Measurements from ENCODE around the gene MRM2. TPM values are rescaled to one million over a fixed set of nuclear protein-coding genes. Genes with fewer than 3 reads are reported as not detected.

Gene MRM2
- total RNA-seq, 6 experiments from 2014 or later = 9.5 to 14.6 (median 11.5) TPM

DNA sequence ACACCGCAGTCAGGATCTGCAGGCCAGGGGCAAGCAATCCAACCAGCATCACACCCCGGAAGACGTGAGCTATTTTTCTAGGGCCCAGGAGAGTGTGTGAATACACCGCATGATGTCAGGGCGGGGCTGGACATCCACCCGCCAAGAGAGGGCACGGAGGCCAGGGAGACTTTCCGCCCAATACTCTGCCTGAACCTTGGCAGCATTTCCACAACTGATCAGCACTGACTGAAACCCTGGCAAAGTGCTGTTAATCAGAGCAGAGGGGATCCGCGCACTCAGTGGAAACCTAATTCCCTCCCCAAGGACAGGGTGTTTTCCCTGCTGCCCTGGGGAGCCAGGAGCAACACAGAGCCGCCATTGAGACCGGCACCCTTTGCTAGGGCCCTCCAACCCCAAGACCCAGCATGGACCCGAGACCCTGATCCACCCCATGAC, 17.5 kb downstream of the MRM2 start:
- intact Hi-C loops (cut with DNase I) = no loop called here
- Histone ChIP-seq H3K4me3 (no peak overlapping the region), H3K27me3 (no peaks in the 10 kb centered on the region), H3K4me1 (no peaks in the 10 kb centered on the region), H3K27ac (no peak overlapping the region), H3K9me3 (no peaks in the 10 kb centered on the region), H3K36me3 (peaks cover 0 to 16% (median 0%) of the 10 kb centered on the region in 4 donors)
- TF ChIP-seq CTCF (IDR thresholded peaks at IDR 0.05) (no peak), POLR2A (IDR thresholded peaks at IDR 0.05) (no peak)
- DNase-seq (no peak), ATAC-seq (no peak)
- WGBS (ENCODE audit: insufficient coverage, low coverage, low lambda C conversion rate, missing lambda C conversion rate) = no CpG with 5 or more reads among the region's 13 CpGs

DNA sequence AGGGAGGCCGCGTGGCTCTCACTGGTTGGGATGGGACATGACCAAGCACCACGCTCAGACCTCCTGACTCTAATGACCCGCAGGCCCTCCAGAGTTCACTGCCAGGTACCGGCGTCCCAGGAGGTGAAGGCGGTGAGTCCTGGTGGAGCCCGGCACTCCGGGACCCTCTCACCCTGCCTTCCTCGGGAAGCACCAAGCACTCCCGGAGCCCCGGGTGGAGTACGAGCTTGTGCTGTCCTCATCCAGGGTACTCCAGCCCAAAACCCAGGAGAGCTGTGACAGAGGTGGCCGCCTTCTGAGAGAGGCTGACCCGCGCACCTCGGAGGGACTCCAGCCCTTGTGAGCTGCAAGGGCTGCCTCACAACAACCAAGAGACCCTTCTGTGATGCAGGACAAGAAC, 18.7 kb downstream of the MRM2 start:
- intact Hi-C loops (cut with DNase I) = no loop called here
- H3K36me3 ChIP-seq = peaks cover 0 to 12% (median 0%) of the 10 kb centered on the region in 4 donors
- H3K27ac ChIP-seq = no peak overlapping the region
- no peak for ATAC-seq
- no peaks in the 10 kb centered on the region for H3K9me3 ChIP-seq
- no peak overlapping the region for H3K4me3 ChIP-seq
- no peak for TF ChIP-seq POLR2A (IDR thresholded peaks at IDR 0.05)
- no peak for TF ChIP-seq CTCF (IDR thresholded peaks at IDR 0.05)
- H3K27me3 ChIP-seq = no peaks in the 10 kb centered on the region
- no peaks in the 10 kb centered on the region for H3K4me1 ChIP-seq
- no CpG with 5 or more reads among the region's 17 CpGs for WGBS (ENCODE audit: insufficient coverage, low coverage, low lambda C conversion rate, missing lambda C conversion rate)
- DNase-seq = no peak

DNA sequence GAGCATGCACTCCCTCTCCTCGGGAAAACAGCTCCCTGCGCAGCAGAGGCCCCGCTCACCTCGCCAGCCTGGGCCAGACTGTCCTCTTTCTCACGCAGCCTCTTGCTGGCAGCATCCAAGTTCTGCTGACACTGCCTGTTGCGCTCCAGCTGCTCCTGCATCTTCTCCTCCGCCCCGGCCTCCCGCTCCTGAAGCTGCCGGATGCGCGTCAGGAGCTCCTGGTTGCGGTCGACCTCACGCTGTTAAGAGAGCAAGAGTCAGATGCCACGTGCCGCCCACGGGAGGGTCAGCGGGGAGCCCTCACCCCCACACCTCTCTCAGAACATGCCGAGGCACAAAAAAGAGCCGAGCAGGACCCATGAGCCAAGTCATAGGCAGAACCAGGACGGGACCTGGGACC, 19.5 kb downstream of the MRM2 start:
- Histone ChIP-seq H3K4me1 (no peaks in the 10 kb centered on the region), H3K27me3 (no peaks in the 10 kb centered on the region), H3K4me3 (no peak overlapping the region), H3K9me3 (no peaks in the 10 kb centered on the region), H3K36me3 (peaks cover 0 to 15% (median 0%) of the 10 kb centered on the region in 4 donors), H3K27ac (no peak overlapping the region)
- WGBS (ENCODE audit: insufficient coverage, low coverage, low lambda C conversion rate, missing lambda C conversion rate) = 94% methylated on average over 10 of the region's 22 CpGs
- no peak for DNase-seq
- TF ChIP-seq POLR2A (IDR thresholded peaks at IDR 0.05) = no peak
- intact Hi-C loops (cut with DNase I) = no loop called here
- no peak for ATAC-seq

DNA sequence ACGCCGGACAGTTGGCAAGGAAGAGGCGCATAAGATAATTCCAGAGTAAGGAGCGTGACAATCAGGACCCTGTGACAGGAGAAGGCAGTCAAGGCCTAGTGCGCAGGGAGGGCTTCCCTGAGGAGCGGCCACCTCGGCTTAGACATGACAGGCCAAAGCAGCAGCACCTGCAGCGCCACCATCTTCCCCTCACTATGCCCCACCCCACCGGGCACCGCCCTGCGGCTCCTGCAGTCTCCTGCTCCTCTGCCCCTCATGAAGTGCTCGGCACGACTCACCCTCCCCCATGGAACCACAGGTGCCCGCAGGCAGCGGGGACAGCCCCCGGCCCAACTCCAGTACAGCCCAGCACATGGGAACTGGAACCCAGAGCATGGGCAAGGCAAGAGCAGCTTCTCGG, 21.1 kb downstream of the MRM2 start:
- no peak overlapping the region for H3K4me3 ChIP-seq
- no peak for DNase-seq
- peaks cover 0 to 23% (median 0%) of the 10 kb centered on the region in 4 donors for H3K36me3 ChIP-seq
- WGBS (ENCODE audit: insufficient coverage, low coverage, low lambda C conversion rate, missing lambda C conversion rate) = 90% methylated on average over 4 of the region's 17 CpGs
- no peaks in the 10 kb centered on the region for H3K27me3 ChIP-seq
- ATAC-seq = no peak
- H3K9me3 ChIP-seq = no peaks in the 10 kb centered on the region
- no peak for TF ChIP-seq POLR2A (IDR thresholded peaks at IDR 0.05)
- no peak for TF ChIP-seq CTCF (IDR thresholded peaks at IDR 0.05)
- intact Hi-C loops (cut with DNase I) = no loop called here
- no peak overlapping the region for H3K27ac ChIP-seq
- H3K4me1 ChIP-seq = no peaks in the 10 kb centered on the region

- DNase-seq (no peak), ATAC-seq (no peak)
- Histone ChIP-seq H3K36me3 (peaks cover 0 to 20% (median 0%) of the 10 kb centered on the region in 4 donors), H3K4me3 (no peak overlapping the region), H3K4me1 (no peaks in the 10 kb centered on the region), H3K9me3 (no peaks in the 10 kb centered on the region), H3K27me3 (no peaks in the 10 kb centered on the region), H3K27ac (no peak overlapping the region)
- WGBS (ENCODE audit: insufficient coverage, low coverage, low lambda C conversion rate, missing lambda C conversion rate) = 68% methylated on average over 3 of the region's 16 CpGs
- TF ChIP-seq CTCF (IDR thresholded peaks at IDR 0.05) = no peak
- TF ChIP-seq POLR2A (IDR thresholded peaks at IDR 0.05) = no peak
- intact Hi-C loops (cut with DNase I) = no loop called here
Observed at GRCh38 chr7:2220506-2220905, 21.5 kb downstream of the MRM2 start.

Measured in right lobe of liver (tissue), 6 donors.